ENCODE results near the gene WDR48. TPM values are rescaled to one million over a fixed set of nuclear protein-coding genes. Genes with fewer than 3 reads are reported as not detected.
A peak's percentile ranks its signal among the peaks of the same experiment; 100 is the strongest.

The WDR48 gene
- total RNA-seq, 1 donor from 2014 or later: 38.5 TPM

- Mint-ChIP-seq H3K9me3 (ENCODE audit: unreplicated experiment) (peaks cover 1% of the 10 kb centered on the region), H3K27me3 (ENCODE audit: low read depth, unreplicated experiment) (peaks cover 6% of the 10 kb centered on the region), H3K4me3 (ENCODE audit: unreplicated experiment) (peak overlapping the region; percentile 90), H3K27ac (ENCODE audit: unreplicated experiment) (peak overlapping the region; percentile 83), H3K4me1 (ENCODE audit: low read depth, unreplicated experiment) (peaks cover 13% of the 10 kb centered on the region), H3K36me3 (ENCODE audit: low read depth, unreplicated experiment) (peaks cover 6% of the 10 kb centered on the region)
- Histone ChIP-seq H3K27me3 (ENCODE audit: insufficient read depth, low read length) (no peaks in the 10 kb centered on the region), H3K9ac (ENCODE audit: low read length) (peak overlapping the region; percentile 93), H4K20me1 (ENCODE audit: insufficient read depth, low read length) (peaks cover 34% of the 10 kb centered on the region), H3K4me1 (ENCODE audit: insufficient read depth, low read length) (peaks cover 17% of the 10 kb centered on the region), H3K4me2 (ENCODE audit: low read length) (peak overlapping the region; percentile 96), H3K9me3 (ENCODE audit: insufficient read depth, low read depth, low read length) (no peaks in the 10 kb centered on the region), H3K79me2 (ENCODE audit: insufficient read depth, low read length) (peaks cover 41% of the 10 kb centered on the region), H3K4me3 (ENCODE audit: insufficient read depth, low read depth, low read length) (peak overlapping the region; percentile 92), H3K36me3 (ENCODE audit: insufficient read depth, low read length) (no peaks in the 10 kb centered on the region), H3K27ac (ENCODE audit: low read depth, low read length) (peak overlapping the region; percentile 87), H2AFZ (ENCODE audit: low read depth, low read length) (peak overlapping the region; percentile 97)
- no peak for FAIRE-seq
- DNase-seq (ENCODE audit: low read depth): no peak
- TF ChIP-seq, protein P1, sequence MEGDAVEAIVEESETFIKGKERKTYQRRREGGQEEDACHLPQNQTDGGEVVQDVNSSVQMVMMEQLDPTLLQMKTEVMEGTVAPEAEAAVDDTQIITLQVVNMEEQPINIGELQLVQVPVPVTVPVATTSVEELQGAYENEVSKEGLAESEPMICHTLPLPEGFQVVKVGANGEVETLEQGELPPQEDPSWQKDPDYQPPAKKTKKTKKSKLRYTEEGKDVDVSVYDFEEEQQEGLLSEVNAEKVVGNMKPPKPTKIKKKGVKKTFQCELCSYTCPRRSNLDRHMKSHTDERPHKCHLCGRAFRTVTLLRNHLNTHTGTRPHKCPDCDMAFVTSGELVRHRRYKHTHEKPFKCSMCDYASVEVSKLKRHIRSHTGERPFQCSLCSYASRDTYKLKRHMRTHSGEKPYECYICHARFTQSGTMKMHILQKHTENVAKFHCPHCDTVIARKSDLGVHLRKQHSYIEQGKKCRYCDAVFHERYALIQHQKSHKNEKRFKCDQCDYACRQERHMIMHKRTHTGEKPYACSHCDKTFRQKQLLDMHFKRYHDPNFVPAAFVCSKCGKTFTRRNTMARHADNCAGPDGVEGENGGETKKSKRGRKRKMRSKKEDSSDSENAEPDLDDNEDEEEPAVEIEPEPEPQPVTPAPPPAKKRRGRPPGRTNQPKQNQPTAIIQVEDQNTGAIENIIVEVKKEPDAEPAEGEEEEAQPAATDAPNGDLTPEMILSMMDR (IDR thresholded peaks at IDR 0.05; ENCODE audit: insufficient read depth, low read depth, low read length): no peak
- TF ChIP-seq EZH2 (IDR thresholded peaks at IDR 0.05; ENCODE audit: insufficient read depth, low read length): no peak
These were observed 56.4 kb downstream of the WDR48 start for GRCh38 chr3:39108200-39108710.

DNA sequence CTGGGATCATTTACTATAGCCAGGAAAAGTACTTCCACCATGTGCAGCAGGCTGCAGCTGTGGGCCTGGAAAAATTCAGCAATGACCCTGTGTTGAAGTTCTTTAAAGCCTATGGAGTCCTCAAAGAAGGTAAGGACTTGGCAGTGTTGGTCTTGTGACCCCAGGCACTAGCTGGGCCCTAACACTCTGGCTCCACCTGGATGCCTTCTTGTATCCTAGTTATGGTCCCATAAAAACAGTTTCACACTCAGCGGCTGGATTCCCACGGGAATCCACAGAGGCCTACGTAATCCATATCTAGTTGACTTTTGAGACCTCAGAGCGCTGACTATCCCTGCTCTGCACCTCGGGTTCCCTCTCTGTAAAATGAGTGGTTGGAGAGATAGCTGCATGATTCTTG lies 57.3 kb downstream of the WDR48 start:
- peaks cover 25% of the 10 kb centered on the region for H4K20me1 ChIP-seq (ENCODE audit: insufficient read depth, low read length)
- no peaks in the 10 kb centered on the region for H3K9me3 ChIP-seq (ENCODE audit: insufficient read depth, low read depth, low read length)
- no peak overlapping the region for H3K9ac ChIP-seq (ENCODE audit: low read length)
- H3K27me3 Mint-ChIP-seq (ENCODE audit: low read depth, unreplicated experiment): peaks cover 6% of the 10 kb centered on the region
- H3K27ac ChIP-seq (ENCODE audit: low read depth, low read length): no peak overlapping the region
- no peak overlapping the region for H3K4me2 ChIP-seq (ENCODE audit: low read length)
- no peak overlapping the region for H2AFZ ChIP-seq (ENCODE audit: low read depth, low read length)
- no peaks in the 10 kb centered on the region for H3K27me3 ChIP-seq (ENCODE audit: insufficient read depth, low read length)
- H3K27ac Mint-ChIP-seq (ENCODE audit: unreplicated experiment): no peak overlapping the region
- H3K4me1 Mint-ChIP-seq (ENCODE audit: low read depth, unreplicated experiment): peaks cover 13% of the 10 kb centered on the region
- DNase-seq (ENCODE audit: low read depth) (no peak), FAIRE-seq (no peak)
- peaks cover 33% of the 10 kb centered on the region for H3K79me2 ChIP-seq (ENCODE audit: insufficient read depth, low read length)
- TF ChIP-seq, protein P1 (IDR thresholded peaks at IDR 0.05; ENCODE audit: insufficient read depth, low read depth, low read length): no peak
- no peak for TF ChIP-seq EZH2 (IDR thresholded peaks at IDR 0.05; ENCODE audit: insufficient read depth, low read length)
- peaks cover 6% of the 10 kb centered on the region for H3K36me3 Mint-ChIP-seq (ENCODE audit: low read depth, unreplicated experiment)
- no peaks in the 10 kb centered on the region for H3K36me3 ChIP-seq (ENCODE audit: insufficient read depth, low read length)
- H3K4me3 ChIP-seq (ENCODE audit: insufficient read depth, low read depth, low read length): no peak overlapping the region
- H3K4me3 Mint-ChIP-seq (ENCODE audit: unreplicated experiment): peak overlapping the region; percentile 90
- peaks cover 17% of the 10 kb centered on the region for H3K4me1 ChIP-seq (ENCODE audit: insufficient read depth, low read length)
- peaks cover 1% of the 10 kb centered on the region for H3K9me3 Mint-ChIP-seq (ENCODE audit: unreplicated experiment)

DNA sequence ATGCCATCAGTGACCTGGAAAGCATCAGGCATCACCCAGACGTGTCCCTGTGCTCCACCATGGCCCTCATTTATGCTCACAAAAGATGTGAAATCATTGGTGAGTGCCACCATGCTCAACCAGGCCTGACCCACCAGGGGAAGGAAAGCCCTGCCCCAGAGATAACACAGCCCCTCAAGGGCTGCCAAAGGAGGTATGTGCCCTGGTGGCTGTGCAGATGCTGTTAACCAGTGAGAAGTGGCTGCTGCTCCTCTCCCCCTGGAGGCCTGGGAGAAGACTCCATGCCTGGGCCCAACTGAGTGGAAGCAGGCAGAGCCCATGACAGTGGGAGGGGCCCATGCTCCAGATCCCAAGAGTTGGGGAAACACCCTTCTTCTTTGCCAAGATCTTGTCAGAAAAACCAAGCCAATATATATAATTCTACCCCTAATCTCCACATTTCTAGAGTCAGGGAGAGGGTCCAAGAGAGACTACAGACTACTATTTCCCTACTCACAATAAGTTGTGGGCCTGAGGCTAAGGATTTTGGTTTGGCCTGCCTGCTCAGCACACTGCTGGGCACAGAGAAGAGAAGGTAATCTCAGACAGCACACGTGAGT lies 58.3 kb downstream of the WDR48 start:
- H3K4me3 Mint-ChIP-seq (ENCODE audit: unreplicated experiment): no peak overlapping the region
- H3K27ac ChIP-seq (ENCODE audit: low read depth, low read length): no peak overlapping the region
- H3K9me3 ChIP-seq (ENCODE audit: insufficient read depth, low read depth, low read length): no peaks in the 10 kb centered on the region
- peaks cover 12% of the 10 kb centered on the region for H3K4me1 Mint-ChIP-seq (ENCODE audit: low read depth, unreplicated experiment)
- no peaks in the 10 kb centered on the region for H3K36me3 ChIP-seq (ENCODE audit: insufficient read depth, low read length)
- H3K4me1 ChIP-seq (ENCODE audit: insufficient read depth, low read length): peaks cover 17% of the 10 kb centered on the region
- H4K20me1 ChIP-seq (ENCODE audit: insufficient read depth, low read length): peaks cover 15% of the 10 kb centered on the region
- H3K4me3 ChIP-seq (ENCODE audit: insufficient read depth, low read depth, low read length): no peak overlapping the region
- H3K27ac Mint-ChIP-seq (ENCODE audit: unreplicated experiment): no peak overlapping the region
- no peaks in the 10 kb centered on the region for H3K27me3 ChIP-seq (ENCODE audit: insufficient read depth, low read length)
- H3K9ac ChIP-seq (ENCODE audit: low read length): no peak overlapping the region
- TF ChIP-seq, protein P1 (IDR thresholded peaks at IDR 0.05; ENCODE audit: insufficient read depth, low read depth, low read length): no peak
- TF ChIP-seq EZH2 (IDR thresholded peaks at IDR 0.05; ENCODE audit: insufficient read depth, low read length): no peak
- peaks cover 9% of the 10 kb centered on the region for H3K36me3 Mint-ChIP-seq (ENCODE audit: low read depth, unreplicated experiment)
- DNase-seq (ENCODE audit: low read depth) (no peak), FAIRE-seq (no peak)
- H3K9me3 Mint-ChIP-seq (ENCODE audit: unreplicated experiment): peaks cover 1% of the 10 kb centered on the region
- H3K4me2 ChIP-seq (ENCODE audit: low read length): no peak overlapping the region
- peaks cover 9% of the 10 kb centered on the region for H3K27me3 Mint-ChIP-seq (ENCODE audit: low read depth, unreplicated experiment)
- H3K79me2 ChIP-seq (ENCODE audit: insufficient read depth, low read length): peaks cover 22% of the 10 kb centered on the region
- H2AFZ ChIP-seq (ENCODE audit: low read depth, low read length): no peak overlapping the region

All from astrocyte (in vitro differentiated cells and primary cell).